ENCODE data around the gene CAV2. TPM values are rescaled to one million over a fixed set of nuclear protein-coding genes. Genes with fewer than 3 reads are reported as not detected.

CAV2 gene
- total and polyA plus RNA-seq, 9 of the 15 experiments (the other 6 are each of a cell fraction or from before 2014, with no cell fraction given) = 16.1 to 137 (median 38.3) TPM

- H3K36me3 ChIP-seq (ENCODE audit: control insufficient read depth, insufficient read depth, low read length) = no peaks in the 10 kb centered on the region
- in situ Hi-C loops (cut with MboI) = loop anchor here (5.0 kb wide), 1 partner anchor 272 kb away; no protein-coding TSS in a partner anchor
- H3K4me2 ChIP-seq (ENCODE audit: insufficient read depth, low read length) = no peak overlapping the region
- H3K79me2 ChIP-seq (ENCODE audit: control insufficient read depth, insufficient read depth, low read length) = no peaks in the 10 kb centered on the region
- ChIA-PET CTCF (ENCODE audit: low intra/inter-chr PET ratio) (no interaction called here), POLR2A (no interaction called here)
- no peak overlapping the region for H3K27ac ChIP-seq (ENCODE audit: extremely low read depth, low read depth, low read length)
- no peak overlapping the region for H2AFZ ChIP-seq (ENCODE audit: low read depth, low read length)
- no peak overlapping the region for H3K4me3 ChIP-seq
- no peaks in the 10 kb centered on the region for H4K20me1 ChIP-seq (replicated peaks; ENCODE audit: control insufficient read depth, insufficient read depth, low read length)
- no peak for FAIRE-seq
- H3K9ac ChIP-seq (ENCODE audit: insufficient read depth in 1 of 2, low read depth in 2 of 2, low read length in 2 of 2) = no peak overlapping the region
- BruUV-seq (replicated peaks) = no TSS peak
- H3K9me1 ChIP-seq (ENCODE audit: control insufficient read depth, insufficient read depth, low read length) = no peaks in the 10 kb centered on the region
- no peak for DNase-seq (ENCODE audit: extremely low read depth in 1 of 4, low spot score in 3 of 4)
- 0 out of 3 replicates have a peak, but pooled peaks have one; percentile 18 for ATAC-seq
- intact Hi-C loops (cut with micrococcal nuclease) = no loop called here
- WGBS (ENCODE audit: insufficient coverage, low coverage, missing lambda C conversion rate) = 21% methylated on average over 2 of the region's 2 CpGs
- peaks cover 4 to 13% of the 10 kb centered on the region in 2 experiments; a peak in 3 of 5 replicates for H3K27me3 ChIP-seq (ENCODE audit: control insufficient read depth in 2 of 2, insufficient read depth in 2 of 2, low read length in 2 of 2)
- H3K4me1 ChIP-seq (replicated peaks in 1 of 2; ENCODE audit: control insufficient read depth in 2 of 2, insufficient read depth in 2 of 2, low read length in 2 of 2) = no peaks in the 10 kb centered on the region
- no peaks in the 10 kb centered on the region for H3K9me3 ChIP-seq (replicated peaks; ENCODE audit: control insufficient read depth, insufficient read depth, low read depth, low read length)
- TF ChIP-seq, protein P1, sequence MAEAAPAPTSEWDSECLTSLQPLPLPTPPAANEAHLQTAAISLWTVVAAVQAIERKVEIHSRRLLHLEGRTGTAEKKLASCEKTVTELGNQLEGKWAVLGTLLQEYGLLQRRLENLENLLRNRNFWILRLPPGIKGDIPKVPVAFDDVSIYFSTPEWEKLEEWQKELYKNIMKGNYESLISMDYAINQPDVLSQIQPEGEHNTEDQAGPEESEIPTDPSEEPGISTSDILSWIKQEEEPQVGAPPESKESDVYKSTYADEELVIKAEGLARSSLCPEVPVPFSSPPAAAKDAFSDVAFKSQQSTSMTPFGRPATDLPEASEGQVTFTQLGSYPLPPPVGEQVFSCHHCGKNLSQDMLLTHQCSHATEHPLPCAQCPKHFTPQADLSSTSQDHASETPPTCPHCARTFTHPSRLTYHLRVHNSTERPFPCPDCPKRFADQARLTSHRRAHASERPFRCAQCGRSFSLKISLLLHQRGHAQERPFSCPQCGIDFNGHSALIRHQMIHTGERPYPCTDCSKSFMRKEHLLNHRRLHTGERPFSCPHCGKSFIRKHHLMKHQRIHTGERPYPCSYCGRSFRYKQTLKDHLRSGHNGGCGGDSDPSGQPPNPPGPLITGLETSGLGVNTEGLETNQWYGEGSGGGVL (CRISPR knock-in tag; IDR thresholded peaks at IDR 0.05) = no peak
- TF ChIP-seq HINFP (tag; conservative IDR thresholded peaks at IDR 0.05; ENCODE audit: low read depth) (no peak), XRCC4 (IDR thresholded peaks at IDR 0.05; ENCODE audit: extremely low read depth, insufficient read depth, insufficient read length) (no peak), SRSF7 (optimal IDR thresholded peaks at IDR 0.05; ENCODE audit: low read depth, low read length) (no peak), YY1 (IDR thresholded peaks at IDR 0.05; ENCODE audit: borderline replicate concordance in 1 of 3, control insufficient read depth in 1 of 3, extremely low read depth in 1 of 3, insufficient read depth in 3 of 3, insufficient read length in 1 of 3, insufficient replicate concordance in 2 of 3, low read depth in 1 of 3, low read length in 2 of 3) (no peak), UBTF (IDR thresholded peaks at IDR 0.05; ENCODE audit: borderline replicate concordance in 1 of 2, low read depth in 2 of 2, low read length in 2 of 2) (no peak), ZNF384 (IDR thresholded peaks at IDR 0.05; ENCODE audit: low read depth, low read length) (no peak), KDM2B (CRISPR knock-in tag; IDR thresholded peaks at IDR 0.05) (no peak), ZNF644 (tag; IDR thresholded peaks at IDR 0.05; ENCODE audit: low read depth) (no peak), ILF3 (IDR thresholded peaks at IDR 0.05; ENCODE audit: borderline replicate concordance) (no peak), HBP1 (CRISPR knock-in tag; IDR thresholded peaks at IDR 0.05) (no peak), FOSL1 (tag; conservative IDR thresholded peaks at IDR 0.05) (no peak), TCF7L2 (IDR thresholded peaks at IDR 0.05; ENCODE audit: low read depth, low read length) (no peak), KAT7 (CRISPR knock-in tag; IDR thresholded peaks at IDR 0.05; ENCODE audit: borderline replicate concordance) (no peak), POLR2A (conservative IDR thresholded peaks at IDR 0.05) (no peak)
These were observed 35.3 kb downstream of the CAV2 start for GRCh38 chr7:116534790-116535189.

All from K562 (cell line).